ENCODE measurements around the gene MCM9. TPM values are rescaled to one million over a fixed set of nuclear protein-coding genes. Genes with fewer than 3 reads are reported as not detected.
"Not testable (repeated sequence)": the region's sequence is repeated elsewhere in the genome, so short reads cannot be mapped to it uniquely, and the experiment has no call there.

MCM9 gene
- total and polyA plus RNA-seq, 8 donors: 0.29 to 85.7 (median 8.2) TPM

DNA sequence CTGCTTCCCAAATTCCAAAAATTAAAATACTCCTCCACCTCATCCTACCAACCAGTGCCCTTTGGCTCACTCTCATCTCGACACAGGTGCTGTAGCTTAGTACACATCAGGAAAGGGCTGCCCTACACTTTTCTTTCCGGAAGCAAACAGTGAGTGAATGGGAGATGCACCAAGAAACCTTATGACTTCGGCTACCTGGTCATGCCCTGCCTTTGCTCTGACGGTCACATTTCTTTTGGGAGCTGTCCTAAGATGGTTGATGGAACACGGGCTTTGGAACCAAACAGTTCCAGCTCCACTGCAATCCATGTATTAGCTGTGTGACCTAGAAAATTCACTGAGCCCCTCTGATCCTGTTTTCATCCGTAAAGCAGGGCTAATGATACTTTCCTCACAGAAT is 133.7 kb downstream of the MCM9 start:
- no peak overlapping the region for H3K4me3 ChIP-seq
- TF ChIP-seq POLR2A (IDR thresholded peaks at IDR 0.05) (no peak), POLR2AphosphoS5 (IDR thresholded peaks at IDR 0.05) (no peak), EP300 (IDR thresholded peaks at IDR 0.05) (no peak)
- TF ChIP-seq, protein P1, sequence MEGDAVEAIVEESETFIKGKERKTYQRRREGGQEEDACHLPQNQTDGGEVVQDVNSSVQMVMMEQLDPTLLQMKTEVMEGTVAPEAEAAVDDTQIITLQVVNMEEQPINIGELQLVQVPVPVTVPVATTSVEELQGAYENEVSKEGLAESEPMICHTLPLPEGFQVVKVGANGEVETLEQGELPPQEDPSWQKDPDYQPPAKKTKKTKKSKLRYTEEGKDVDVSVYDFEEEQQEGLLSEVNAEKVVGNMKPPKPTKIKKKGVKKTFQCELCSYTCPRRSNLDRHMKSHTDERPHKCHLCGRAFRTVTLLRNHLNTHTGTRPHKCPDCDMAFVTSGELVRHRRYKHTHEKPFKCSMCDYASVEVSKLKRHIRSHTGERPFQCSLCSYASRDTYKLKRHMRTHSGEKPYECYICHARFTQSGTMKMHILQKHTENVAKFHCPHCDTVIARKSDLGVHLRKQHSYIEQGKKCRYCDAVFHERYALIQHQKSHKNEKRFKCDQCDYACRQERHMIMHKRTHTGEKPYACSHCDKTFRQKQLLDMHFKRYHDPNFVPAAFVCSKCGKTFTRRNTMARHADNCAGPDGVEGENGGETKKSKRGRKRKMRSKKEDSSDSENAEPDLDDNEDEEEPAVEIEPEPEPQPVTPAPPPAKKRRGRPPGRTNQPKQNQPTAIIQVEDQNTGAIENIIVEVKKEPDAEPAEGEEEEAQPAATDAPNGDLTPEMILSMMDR (IDR thresholded peaks at IDR 0.05): no peak
- WGBS, 5 donors: 79 to 95% (median 84%) methylated on average over 6 of the region's 6 CpGs

DNA sequence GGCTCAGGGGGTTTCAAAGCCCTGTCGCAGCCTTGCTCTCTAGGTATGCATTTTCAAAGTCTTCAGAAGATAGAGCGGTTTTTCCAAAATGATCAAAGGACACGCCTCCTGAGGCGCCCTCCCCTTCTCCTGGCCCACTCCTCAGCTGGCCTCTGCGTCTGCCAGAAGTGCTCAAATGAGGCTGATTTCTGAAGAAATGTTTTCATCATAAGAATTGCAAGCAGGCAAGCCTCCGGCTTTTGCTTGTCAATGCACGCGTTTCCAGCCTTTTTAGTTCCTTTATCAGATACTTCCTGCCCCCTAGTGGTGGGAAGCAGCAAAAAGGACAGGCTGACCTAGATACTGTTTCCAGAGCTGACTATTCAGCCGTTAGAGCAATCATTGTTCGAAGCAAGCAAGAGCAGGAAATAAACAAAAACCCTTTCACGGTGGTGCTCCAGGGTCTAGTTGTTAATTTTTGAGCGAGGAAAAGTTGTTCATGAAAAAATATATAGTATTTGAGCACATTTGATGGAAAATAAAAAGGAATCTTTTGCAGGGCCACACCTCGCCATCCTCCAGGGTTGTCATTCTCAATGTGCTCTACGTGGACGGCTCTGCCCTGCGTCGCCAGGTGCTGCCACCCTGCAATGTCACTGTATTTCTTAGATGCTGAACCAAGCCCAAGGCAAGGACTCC is 134.4 kb downstream of the MCM9 start:
- H3K4me3 ChIP-seq: peak overlapping the region in 1 of 4 donors; percentile 27
- H3K36me3 ChIP-seq: no peaks in the 10 kb centered on the region

More for the DNA sequence above, 133.7 kb downstream of the MCM9 start:
- DNase-seq: no peak
- Histone ChIP-seq H3K9me3 (peaks cover 0 to 3% (median 0%) of the 10 kb centered on the region in 4 donors), H3K4me1 (peaks cover 0 to 12% (median 10%) of the 10 kb centered on the region in 4 donors), H3K27me3 (no peaks in the 10 kb centered on the region), H3K27ac (no peak overlapping the region), H3K36me3 (no peaks in the 10 kb centered on the region)
- intact Hi-C loops (cut with DNase I; ENCODE audit: low total_unique reads): no loop called here

DNA sequence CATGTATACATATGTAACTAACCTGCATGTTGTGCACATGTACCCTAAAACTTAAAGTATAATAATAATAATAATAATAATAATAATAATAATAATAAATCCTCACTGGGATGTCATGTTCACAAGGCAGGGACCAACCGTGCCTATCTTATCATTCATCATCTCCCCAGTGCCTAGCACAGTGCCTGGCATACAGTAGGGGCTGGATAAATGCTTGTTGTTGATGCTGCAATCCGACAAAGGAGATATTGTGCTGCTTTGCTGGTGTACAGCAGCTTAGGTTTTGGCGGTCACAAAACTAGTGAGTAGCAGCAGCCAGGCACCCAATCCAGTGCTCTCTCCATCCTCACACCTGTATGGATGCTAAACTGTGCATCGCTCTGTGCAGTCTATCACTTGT is 135.1 kb downstream of the MCM9 start:
- no peak for TF ChIP-seq POLR2A (IDR thresholded peaks at IDR 0.05)
- TF ChIP-seq, protein P1 (IDR thresholded peaks at IDR 0.05): no peak
- intact Hi-C loops (cut with DNase I; ENCODE audit: low total_unique reads): no loop called here
- no peaks in the 10 kb centered on the region for H3K36me3 ChIP-seq
- DNase-seq: no peak
- no peaks in the 10 kb centered on the region for H3K27me3 ChIP-seq
- WGBS, 5 donors: 85 to 95% (median 89%) methylated on average over 4 of the region's 4 CpGs
- H3K27ac ChIP-seq: no peak overlapping the region
- no peak overlapping the region for H3K4me3 ChIP-seq
- H3K9me3 ChIP-seq: peaks cover 0 to 3% (median 0%) of the 10 kb centered on the region in 4 donors
- peaks cover 0 to 12% (median 10%) of the 10 kb centered on the region in 4 donors for H3K4me1 ChIP-seq

More for the DNA sequence above, 134.4 kb downstream of the MCM9 start:
- intact Hi-C loops (cut with DNase I; ENCODE audit: low total_unique reads): no loop called here
- H3K27me3 ChIP-seq: no peaks in the 10 kb centered on the region
- no peak for TF ChIP-seq POLR2A (IDR thresholded peaks at IDR 0.05)
- TF ChIP-seq POLR2AphosphoS5 (IDR thresholded peaks at IDR 0.05): peak in 1 of 3 donors; percentile 51
- TF ChIP-seq, protein P1 (IDR thresholded peaks at IDR 0.05): peak in 5 of 7 experiments; percentile 71 to 87 (median 82)
- peaks cover 0 to 12% (median 10%) of the 10 kb centered on the region in 4 donors for H3K4me1 ChIP-seq
- peak; percentile 86 to 94 for DNase-seq
- WGBS, 5 donors: 12 to 21% (median 15%) methylated on average over 17 of the region's 17 CpGs
- H3K27ac ChIP-seq: no peak overlapping the region
- peaks cover 0 to 3% (median 0%) of the 10 kb centered on the region in 4 donors for H3K9me3 ChIP-seq

DNA sequence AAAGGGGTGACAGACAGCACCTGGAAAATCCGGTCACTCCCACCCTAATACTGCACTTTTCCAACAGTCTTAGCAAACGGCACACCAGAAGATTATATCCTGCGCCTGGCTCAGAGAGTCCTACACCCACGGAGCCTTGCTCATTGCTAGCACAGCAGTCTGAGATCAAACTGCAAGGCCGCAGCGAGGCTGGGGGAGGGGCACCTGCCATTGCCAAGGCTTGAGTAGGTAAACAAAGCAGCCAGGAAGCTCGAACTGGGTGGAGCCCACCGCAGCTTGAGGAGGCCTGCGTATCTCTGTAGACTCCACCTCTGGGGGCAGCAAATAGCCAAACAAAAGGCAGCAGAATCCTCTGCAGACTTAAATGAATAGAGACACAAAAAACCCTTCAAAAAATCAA is 138.4 kb downstream of the MCM9 start:
- H3K27ac ChIP-seq; H3K27me3 ChIP-seq; H3K4me3 ChIP-seq; H3K36me3 ChIP-seq; H3K9me3 ChIP-seq; intact Hi-C loops (cut with DNase I; ENCODE audit: low total_unique reads): not testable (repeated sequence)
- peak in 1 of 2 donors; percentile 64 for DNase-seq
- WGBS, 5 donors: 57 to 70% (median 69%) methylated on average over 9 of the region's 9 CpGs
- peaks cover 0 to 12% (median 10%) of the 10 kb centered on the region in 4 donors for H3K4me1 ChIP-seq

DNA sequence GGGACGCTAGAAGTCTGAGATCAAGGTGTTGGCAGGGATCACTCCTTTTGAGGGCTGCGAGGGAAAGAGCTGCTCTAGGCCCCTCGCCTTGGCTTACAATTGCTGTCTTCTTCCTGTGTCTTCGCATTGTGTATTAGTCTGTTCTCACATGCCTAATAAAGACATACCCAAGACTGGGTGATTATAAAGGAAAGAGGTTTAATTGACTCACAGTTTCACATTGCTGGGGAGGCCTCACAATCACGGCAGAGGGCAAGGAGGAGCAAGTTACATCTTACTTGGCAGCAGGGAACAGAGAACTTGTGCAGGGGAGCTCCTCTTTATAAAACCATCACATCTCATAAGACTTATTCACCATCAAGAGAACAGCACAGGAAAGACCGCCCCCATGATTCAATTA is 143.5 kb downstream of the MCM9 start:
- peaks cover 0 to 17% (median 7%) of the 10 kb centered on the region in 4 donors for H3K4me1 ChIP-seq
- no peaks in the 10 kb centered on the region for H3K27me3 ChIP-seq
- DNase-seq: no peak
- WGBS, 5 donors: 83 to 97% (median 94%) methylated on average over 6 of the region's 6 CpGs
- TF ChIP-seq EP300 (IDR thresholded peaks at IDR 0.05) (no peak), POLR2A (IDR thresholded peaks at IDR 0.05) (no peak), POLR2AphosphoS5 (IDR thresholded peaks at IDR 0.05) (no peak)
- TF ChIP-seq, protein P1 (IDR thresholded peaks at IDR 0.05): no peak
- no peak overlapping the region for H3K4me3 ChIP-seq
- intact Hi-C loops (cut with DNase I; ENCODE audit: low total_unique reads): no loop called here
- no peak overlapping the region for H3K27ac ChIP-seq
- H3K36me3 ChIP-seq: no peaks in the 10 kb centered on the region
- H3K9me3 ChIP-seq: peaks cover 0 to 2% (median 0%) of the 10 kb centered on the region in 4 donors
